ENCODE measurements around the gene TLR1.

The TLR1 gene

DNA sequence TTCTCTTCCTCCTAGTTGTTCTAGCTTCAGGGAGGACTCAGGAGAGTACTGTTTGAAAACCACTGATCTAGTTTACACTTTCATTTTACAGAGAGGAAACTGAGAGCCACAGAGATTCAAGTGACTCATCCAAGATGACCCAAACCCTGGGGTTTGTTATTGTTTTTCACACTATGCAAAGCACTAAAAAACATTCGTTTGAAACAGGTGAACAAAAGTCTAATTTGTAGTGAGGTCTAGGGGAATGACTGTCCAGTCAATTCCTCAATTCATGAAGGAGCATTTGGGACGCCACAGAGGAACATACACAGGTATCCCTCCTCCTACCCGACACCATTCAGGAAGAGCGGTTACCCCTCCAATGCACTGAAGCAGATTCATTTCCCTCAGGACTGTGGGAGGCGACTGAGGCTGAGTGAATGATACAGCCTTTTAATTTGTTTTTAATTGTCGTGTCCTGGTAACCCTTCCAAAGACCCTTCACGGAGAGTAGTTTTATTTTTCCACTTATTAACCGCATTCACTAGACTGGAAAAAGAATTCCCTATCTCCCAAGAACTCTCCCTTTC, 52.1 kb downstream of the TLR1 start:
- TF ChIP-seq, protein P1, sequence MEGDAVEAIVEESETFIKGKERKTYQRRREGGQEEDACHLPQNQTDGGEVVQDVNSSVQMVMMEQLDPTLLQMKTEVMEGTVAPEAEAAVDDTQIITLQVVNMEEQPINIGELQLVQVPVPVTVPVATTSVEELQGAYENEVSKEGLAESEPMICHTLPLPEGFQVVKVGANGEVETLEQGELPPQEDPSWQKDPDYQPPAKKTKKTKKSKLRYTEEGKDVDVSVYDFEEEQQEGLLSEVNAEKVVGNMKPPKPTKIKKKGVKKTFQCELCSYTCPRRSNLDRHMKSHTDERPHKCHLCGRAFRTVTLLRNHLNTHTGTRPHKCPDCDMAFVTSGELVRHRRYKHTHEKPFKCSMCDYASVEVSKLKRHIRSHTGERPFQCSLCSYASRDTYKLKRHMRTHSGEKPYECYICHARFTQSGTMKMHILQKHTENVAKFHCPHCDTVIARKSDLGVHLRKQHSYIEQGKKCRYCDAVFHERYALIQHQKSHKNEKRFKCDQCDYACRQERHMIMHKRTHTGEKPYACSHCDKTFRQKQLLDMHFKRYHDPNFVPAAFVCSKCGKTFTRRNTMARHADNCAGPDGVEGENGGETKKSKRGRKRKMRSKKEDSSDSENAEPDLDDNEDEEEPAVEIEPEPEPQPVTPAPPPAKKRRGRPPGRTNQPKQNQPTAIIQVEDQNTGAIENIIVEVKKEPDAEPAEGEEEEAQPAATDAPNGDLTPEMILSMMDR (IDR thresholded peaks at IDR 0.05) = no peak
- H3K27me3 ChIP-seq = no peaks in the 10 kb centered on the region
- no peaks in the 10 kb centered on the region for H3K9me3 ChIP-seq
- no peaks in the 10 kb centered on the region for H3K4me1 ChIP-seq (ENCODE audit: control insufficient read depth in 1 of 2, insufficient read depth in 1 of 2, low read depth in 1 of 2, low read length in 1 of 2)
- no peak overlapping the region for H3K27ac ChIP-seq
- no peak overlapping the region for H3K4me3 ChIP-seq (ENCODE audit: low read depth in 1 of 2, low read length in 1 of 2)
- H3K36me3 ChIP-seq = no peaks in the 10 kb centered on the region

DNA sequence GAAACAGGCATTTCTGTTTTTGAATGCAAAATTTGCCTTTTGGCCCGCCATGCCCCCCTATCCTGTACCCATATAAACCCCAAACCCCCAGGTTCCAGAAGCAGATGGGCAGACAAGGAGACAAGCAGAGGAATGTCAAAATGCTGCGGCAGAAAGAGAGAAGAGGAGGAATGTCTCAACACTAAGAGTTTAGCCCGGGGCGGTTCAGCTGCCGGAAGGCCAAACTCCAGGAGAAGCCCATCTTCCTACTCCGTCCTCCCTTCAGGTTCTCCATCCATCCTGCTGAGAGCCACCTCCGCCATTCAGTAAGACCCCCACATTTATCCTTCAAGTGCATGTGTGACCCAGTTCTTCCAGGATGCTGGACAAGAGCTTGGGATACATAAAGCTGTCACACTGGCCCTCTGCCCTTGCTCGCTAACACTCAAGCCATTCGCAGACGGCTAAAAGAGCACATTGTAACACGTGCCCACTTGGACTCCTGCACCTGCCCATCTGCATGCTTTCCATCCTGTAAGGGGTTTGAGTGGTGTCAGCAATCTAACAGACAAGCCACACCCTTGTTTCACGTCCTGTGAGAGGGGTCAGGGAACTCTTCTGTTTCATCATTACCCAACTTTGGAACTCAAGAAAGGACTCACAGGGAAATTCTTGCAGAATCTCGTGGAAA, 53.1 kb downstream of the TLR1 start:
- no peaks in the 10 kb centered on the region for H3K36me3 ChIP-seq
- H3K27ac ChIP-seq = no peak overlapping the region
- H3K4me1 ChIP-seq (ENCODE audit: control insufficient read depth in 1 of 2, insufficient read depth in 1 of 2, low read depth in 1 of 2, low read length in 1 of 2) = no peaks in the 10 kb centered on the region
- H3K4me3 ChIP-seq (ENCODE audit: low read depth in 1 of 2, low read length in 1 of 2) = no peak overlapping the region
- no peaks in the 10 kb centered on the region for H3K27me3 ChIP-seq
- TF ChIP-seq, protein P1 (IDR thresholded peaks at IDR 0.05) = no peak
- H3K9me3 ChIP-seq = no peaks in the 10 kb centered on the region

DNA sequence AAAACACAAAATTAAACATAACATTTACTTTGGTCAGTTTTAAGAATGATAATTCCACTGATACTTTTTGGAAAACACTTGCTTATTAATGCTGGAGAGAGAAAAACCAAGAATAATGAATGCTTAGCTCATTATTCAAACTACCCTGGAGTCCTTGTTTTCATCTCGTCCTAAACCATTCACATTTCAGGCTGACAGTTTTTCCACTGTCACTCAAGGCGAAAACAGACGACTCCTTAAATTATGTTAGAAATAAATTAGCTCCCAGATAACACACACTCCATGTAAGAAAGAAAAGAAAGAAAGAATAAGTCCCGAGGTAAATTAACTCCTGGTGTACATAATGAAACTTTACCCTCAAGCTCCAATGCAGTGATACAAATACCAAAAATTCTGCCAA, 55.3 kb downstream of the TLR1 start:
- H3K36me3 ChIP-seq = no peaks in the 10 kb centered on the region
- TF ChIP-seq, protein P1 (IDR thresholded peaks at IDR 0.05) = no peak
- no peak overlapping the region for H3K4me3 ChIP-seq (ENCODE audit: low read depth in 1 of 2, low read length in 1 of 2)
- H3K4me1 ChIP-seq (ENCODE audit: control insufficient read depth in 1 of 2, insufficient read depth in 1 of 2, low read depth in 1 of 2, low read length in 1 of 2) = no peaks in the 10 kb centered on the region
- no peaks in the 10 kb centered on the region for H3K27me3 ChIP-seq
- no peak overlapping the region for H3K27ac ChIP-seq
- H3K9me3 ChIP-seq = no peaks in the 10 kb centered on the region

DNA sequence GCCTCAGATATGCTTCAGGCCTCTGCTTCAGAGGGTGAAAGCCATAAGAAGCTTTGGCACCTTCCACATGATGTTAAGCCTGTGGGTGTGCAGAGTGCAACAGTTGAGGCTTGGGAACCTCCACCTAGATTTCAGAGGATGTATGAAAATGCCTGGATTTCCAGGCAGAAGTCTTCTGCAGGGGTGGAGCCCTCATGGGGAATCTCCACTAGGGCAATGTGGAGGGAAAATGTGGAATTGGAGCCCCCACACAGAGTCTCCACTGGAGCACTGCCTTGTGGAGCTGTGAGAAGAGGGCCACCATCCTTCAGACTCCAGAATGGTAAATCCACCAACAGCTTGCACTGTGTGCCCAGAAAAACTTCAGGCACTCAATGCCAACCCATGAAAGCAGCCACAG, 57.0 kb downstream of the TLR1 start:
- Histone ChIP-seq H3K4me3 (ENCODE audit: low read depth in 1 of 2, low read length in 1 of 2) (no peak overlapping the region), H3K36me3 (no peaks in the 10 kb centered on the region), H3K9me3 (no peaks in the 10 kb centered on the region), H3K4me1 (ENCODE audit: control insufficient read depth in 1 of 2, insufficient read depth in 1 of 2, low read depth in 1 of 2, low read length in 1 of 2) (no peaks in the 10 kb centered on the region), H3K27me3 (no peaks in the 10 kb centered on the region), H3K27ac (no peak overlapping the region)
- TF ChIP-seq, protein P1 (IDR thresholded peaks at IDR 0.05) = no peak

Measured in neutrophil (primary cell).